Measurements from ENCODE around the gene PITPNB.

PITPNB gene

DNA sequence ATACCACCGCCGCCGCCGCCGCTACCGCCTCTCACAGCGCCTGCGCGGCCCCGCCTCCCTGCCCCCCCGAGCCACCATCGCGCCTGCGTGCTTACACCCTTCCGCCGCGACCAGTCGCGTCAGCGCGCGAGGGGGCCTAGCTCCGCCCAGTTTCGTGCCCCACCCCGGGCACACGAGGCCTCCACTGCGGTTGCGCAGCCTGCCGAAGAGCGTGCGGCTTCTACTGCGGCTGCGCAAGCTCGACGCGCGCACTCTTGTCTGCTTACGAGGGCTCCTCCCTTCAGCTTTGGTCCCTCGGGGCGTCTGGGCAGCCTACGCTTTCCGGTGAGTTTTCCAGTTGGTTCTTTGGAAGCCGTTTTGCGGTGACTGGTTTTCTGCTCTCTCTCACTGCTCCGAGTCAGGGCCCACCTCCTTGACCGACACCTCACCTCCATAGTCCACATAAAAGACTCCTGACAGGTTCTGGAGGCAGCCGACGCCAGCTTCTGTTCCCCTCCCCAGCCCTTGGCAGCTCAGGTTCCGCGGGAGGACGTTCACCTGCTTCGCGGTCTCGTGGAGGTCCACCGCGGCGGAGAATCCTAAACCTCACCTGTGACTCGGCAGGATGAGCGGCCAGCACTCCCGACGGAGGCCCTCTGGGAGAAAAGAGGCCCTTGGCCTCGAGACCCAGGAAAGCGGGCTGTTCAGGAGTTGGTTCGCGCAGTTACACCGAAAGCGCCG lies at the start of gene PITPNB:
Gene PITPNB, minus strand, starts transcription at position 35 of the 720 bp plus-strand sequence. CDS start 65 bp downstream, outside the sequence.
- H3K4me3 ChIP-seq (ENCODE audit: low read length) = peak within 1 kb of the TSS; percentile 97
- H3K9me3 ChIP-seq (ENCODE audit: control insufficient read depth, low read depth, low read length) = no peaks in the 10 kb centered on the region
- no peaks in the 10 kb centered on the region for H3K27me3 ChIP-seq (ENCODE audit: control insufficient read depth, insufficient read depth, low read length)
- H3K4me1 ChIP-seq (ENCODE audit: control insufficient read depth, low read depth, low read length) = peaks cover 16% of the 10 kb centered on the region
- peak within 1 kb of the TSS; percentile 88 for H3K9ac ChIP-seq (ENCODE audit: low read length)
- peaks cover 11% of the 10 kb centered on the region for H3K36me3 ChIP-seq (ENCODE audit: control insufficient read depth, low read depth, low read length)
- H3K27ac ChIP-seq (ENCODE audit: low read length) = peak within 1 kb of the TSS; percentile 56

DNA sequence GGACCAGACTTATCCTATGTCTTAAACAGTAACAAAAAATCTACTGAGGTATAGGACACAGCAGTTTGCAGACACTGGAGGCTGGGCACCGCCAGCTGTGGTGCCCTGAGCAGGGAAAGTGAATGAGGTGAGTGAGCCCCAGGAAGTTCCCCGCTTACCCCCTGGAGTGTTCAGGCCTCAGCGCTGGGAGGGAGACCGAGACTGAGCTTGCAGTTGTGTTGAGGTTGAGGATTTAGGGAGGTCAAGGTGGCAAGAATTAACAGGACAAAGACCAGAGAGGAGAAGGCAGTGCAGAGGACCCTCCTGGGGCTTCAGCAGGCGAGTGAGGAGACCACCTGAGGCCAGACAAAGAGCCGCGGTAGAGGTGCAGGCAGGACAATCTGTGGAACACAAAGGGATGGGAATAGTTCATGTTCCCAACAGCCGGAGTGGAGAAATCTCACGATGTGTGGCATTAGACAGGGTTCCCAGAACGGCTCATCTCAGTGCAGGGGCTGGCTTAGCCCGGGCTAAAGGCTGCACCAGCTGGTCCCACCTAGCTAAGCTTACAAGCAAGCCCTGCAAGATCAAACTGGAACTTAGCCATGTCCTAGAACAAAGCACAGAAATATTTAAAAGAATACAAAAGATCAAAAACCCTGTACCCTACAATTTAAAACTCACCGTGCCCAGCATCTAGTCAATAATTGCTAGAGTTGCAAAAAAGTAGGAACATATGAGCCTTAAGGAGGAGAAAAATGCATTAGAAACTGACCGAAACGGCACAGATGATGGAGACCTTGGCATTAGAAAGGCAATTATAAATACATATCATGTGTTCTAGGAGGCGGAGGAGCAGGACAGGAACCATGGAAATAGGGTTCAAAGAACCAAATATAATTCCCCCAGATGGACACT lies 47.4 kb upstream of the PITPNB start:
- no peak overlapping the region for H3K27ac ChIP-seq (ENCODE audit: low read length)
- H3K4me3 ChIP-seq (ENCODE audit: low read length) = no peak overlapping the region
- H3K36me3 ChIP-seq (ENCODE audit: control insufficient read depth, low read depth, low read length) = no peaks in the 10 kb centered on the region
- H3K9ac ChIP-seq (ENCODE audit: low read length) = no peak overlapping the region
- no peaks in the 10 kb centered on the region for H3K27me3 ChIP-seq (ENCODE audit: control insufficient read depth, insufficient read depth, low read length)
- peaks cover 7% of the 10 kb centered on the region for H3K4me1 ChIP-seq (ENCODE audit: control insufficient read depth, low read depth, low read length)
- peaks cover 6% of the 10 kb centered on the region for H3K9me3 ChIP-seq (ENCODE audit: control insufficient read depth, low read depth, low read length)

DNA sequence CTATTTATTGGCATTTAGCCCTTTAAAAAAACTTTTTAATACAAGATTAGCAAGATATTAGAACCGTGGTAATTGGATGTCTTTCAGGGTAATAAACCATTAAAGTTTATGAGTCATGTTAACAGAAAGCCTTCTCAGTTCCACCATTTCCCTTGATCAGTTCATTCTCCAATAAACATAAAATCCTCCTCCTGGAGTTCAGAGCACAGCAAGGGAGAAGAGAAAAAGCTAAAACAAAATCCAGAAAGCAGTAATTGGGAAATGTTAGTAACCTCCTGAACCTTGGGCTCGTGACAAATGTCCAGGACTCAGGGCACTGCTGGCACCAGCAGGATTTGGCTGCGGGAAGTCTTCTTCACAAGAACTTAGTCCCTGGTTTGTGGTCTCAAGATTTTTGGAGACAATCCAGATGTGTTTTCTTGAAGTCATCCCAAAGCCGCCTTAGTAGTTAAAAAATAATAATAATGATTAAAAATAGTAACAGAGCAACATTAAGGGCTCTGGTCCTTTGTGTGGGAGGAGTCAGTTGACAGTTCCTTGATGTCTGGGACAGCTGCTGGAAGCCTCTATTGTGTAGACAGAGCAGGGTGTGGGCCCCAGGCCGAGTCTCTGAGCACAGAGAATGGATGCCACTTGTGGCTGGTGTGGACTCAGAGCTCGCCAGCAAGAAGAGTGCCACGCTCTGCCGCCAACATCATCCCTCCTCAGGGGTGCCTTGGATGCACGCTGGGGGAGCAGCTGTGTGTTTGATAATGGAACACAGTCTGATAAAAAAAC lies 43.4 kb upstream of the PITPNB start:
- H3K4me3 ChIP-seq (ENCODE audit: low read length) = no peak overlapping the region
- no peaks in the 10 kb centered on the region for H3K27me3 ChIP-seq (ENCODE audit: control insufficient read depth, insufficient read depth, low read length)
- H3K9ac ChIP-seq (ENCODE audit: low read length) = no peak overlapping the region
- peaks cover 12% of the 10 kb centered on the region for H3K4me1 ChIP-seq (ENCODE audit: control insufficient read depth, low read depth, low read length)
- no peak overlapping the region for H3K27ac ChIP-seq (ENCODE audit: low read length)
- H3K36me3 ChIP-seq (ENCODE audit: control insufficient read depth, low read depth, low read length) = no peaks in the 10 kb centered on the region
- no peaks in the 10 kb centered on the region for H3K9me3 ChIP-seq (ENCODE audit: control insufficient read depth, low read depth, low read length)

DNA sequence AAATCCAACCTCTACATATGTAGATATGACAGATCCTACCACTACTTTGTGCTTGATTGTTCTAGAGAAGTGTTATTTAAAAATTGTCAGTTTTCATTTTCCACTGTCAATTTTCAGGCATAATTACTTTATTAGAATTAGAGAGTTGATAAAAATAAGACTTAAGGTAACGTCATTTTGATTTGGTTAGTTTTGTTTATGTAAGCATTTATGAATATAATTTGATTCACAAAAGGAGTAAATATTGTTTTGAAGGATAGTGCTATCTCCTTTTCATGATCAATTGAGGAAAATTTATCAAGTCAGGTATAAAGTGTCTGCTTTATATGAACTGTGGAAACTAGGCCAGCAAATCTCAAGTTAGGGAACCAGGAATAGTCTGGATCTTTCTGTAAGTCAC lies 42.6 kb upstream of the PITPNB start:
- no peak overlapping the region for H3K27ac ChIP-seq (ENCODE audit: low read length)
- H3K4me3 ChIP-seq (ENCODE audit: low read length) = no peak overlapping the region
- peaks cover 12% of the 10 kb centered on the region for H3K4me1 ChIP-seq (ENCODE audit: control insufficient read depth, low read depth, low read length)
- no peaks in the 10 kb centered on the region for H3K9me3 ChIP-seq (ENCODE audit: control insufficient read depth, low read depth, low read length)
- no peaks in the 10 kb centered on the region for H3K27me3 ChIP-seq (ENCODE audit: control insufficient read depth, insufficient read depth, low read length)
- no peak overlapping the region for H3K9ac ChIP-seq (ENCODE audit: low read length)
- no peaks in the 10 kb centered on the region for H3K36me3 ChIP-seq (ENCODE audit: control insufficient read depth, low read depth, low read length)

DNA sequence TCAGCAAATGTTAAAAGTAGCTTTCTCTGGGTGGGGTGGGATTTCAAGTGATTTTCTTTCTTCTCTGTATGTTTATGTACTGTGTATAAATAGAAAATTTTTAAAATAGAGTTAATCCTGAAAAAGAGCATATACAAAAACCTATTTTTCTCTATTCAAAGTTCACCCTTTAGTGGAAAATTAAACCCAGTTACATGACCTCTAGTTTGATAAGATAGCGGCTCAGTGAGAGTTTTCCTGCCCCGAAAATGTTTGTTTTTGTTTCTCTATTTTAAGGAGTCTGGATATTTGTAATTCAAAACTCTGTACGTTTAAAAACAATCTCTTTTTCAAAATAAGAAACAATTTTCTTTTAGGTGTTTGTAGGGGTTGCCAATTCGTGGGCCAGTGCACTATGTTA lies 42.1 kb upstream of the PITPNB start:
- no peaks in the 10 kb centered on the region for H3K27me3 ChIP-seq (ENCODE audit: control insufficient read depth, insufficient read depth, low read length)
- H3K9ac ChIP-seq (ENCODE audit: low read length) = no peak overlapping the region
- H3K27ac ChIP-seq (ENCODE audit: low read length) = no peak overlapping the region
- H3K4me3 ChIP-seq (ENCODE audit: low read length) = no peak overlapping the region
- H3K4me1 ChIP-seq (ENCODE audit: control insufficient read depth, low read depth, low read length) = peaks cover 12% of the 10 kb centered on the region
- no peaks in the 10 kb centered on the region for H3K36me3 ChIP-seq (ENCODE audit: control insufficient read depth, low read depth, low read length)
- H3K9me3 ChIP-seq (ENCODE audit: control insufficient read depth, low read depth, low read length) = no peaks in the 10 kb centered on the region

DNA sequence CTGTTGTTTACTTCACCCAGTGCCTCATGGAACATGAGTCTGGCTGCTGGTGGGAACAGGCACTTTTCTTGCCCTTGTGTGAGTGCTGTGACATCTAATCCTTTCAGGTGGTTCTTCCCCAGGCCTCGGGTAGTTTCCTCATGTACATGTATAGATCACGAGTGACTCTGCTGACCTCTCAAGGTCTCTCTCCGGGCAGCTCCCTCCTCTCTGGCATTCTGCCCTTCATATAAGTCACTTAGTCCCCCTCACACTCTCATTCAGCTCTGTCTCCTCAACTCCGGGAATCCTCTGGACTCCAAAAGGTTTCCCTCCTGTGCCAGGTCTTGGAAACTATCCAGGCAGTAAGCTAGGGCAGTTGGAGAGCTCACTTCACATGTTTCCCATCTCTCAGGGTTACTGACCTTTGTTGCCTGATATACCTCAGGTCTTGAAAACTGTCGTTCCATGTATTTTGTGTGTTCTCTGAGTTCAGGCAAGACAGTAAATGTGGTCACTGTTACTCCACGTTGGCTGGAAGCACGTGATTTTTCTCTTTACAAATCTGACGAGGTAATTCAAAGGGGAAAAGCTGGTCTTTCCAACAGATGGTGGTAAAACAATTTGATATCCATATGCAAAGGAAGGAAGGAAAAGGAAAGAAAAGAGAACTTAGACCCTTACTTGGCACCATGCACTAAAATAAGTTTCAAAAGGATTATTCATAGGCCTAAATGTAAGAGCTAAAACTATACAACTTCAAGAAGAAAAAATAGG lies 40.5 kb upstream of the PITPNB start:
- Histone ChIP-seq H3K4me3 (ENCODE audit: low read length) (no peak overlapping the region), H3K27ac (ENCODE audit: low read length) (no peak overlapping the region), H3K36me3 (ENCODE audit: control insufficient read depth, low read depth, low read length) (no peaks in the 10 kb centered on the region), H3K4me1 (ENCODE audit: control insufficient read depth, low read depth, low read length) (peaks cover 6% of the 10 kb centered on the region), H3K9me3 (ENCODE audit: control insufficient read depth, low read depth, low read length) (no peaks in the 10 kb centered on the region), H3K9ac (ENCODE audit: low read length) (no peak overlapping the region), H3K27me3 (ENCODE audit: control insufficient read depth, insufficient read depth, low read length) (no peaks in the 10 kb centered on the region)

DNA sequence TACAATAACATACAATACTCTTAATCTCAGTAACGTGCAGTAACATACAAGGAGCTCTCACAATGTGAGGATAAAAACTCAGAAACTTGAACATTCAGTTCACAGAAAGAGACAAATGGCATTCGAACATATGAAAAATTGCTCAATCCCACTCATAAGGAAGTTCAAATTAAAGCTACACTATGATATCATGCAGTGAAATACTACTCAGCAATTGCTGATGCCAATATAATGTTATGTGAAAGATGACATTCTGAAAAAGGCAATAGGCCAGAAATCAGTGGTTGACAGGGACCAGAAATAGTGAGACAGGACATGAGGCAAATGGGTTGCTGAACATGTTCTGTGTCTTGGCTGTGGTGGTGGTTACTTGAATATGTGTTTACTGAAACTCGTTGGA lies 33.7 kb upstream of the PITPNB start:
- Histone ChIP-seq H3K4me1 (ENCODE audit: control insufficient read depth, low read depth, low read length) (no peaks in the 10 kb centered on the region), H3K9ac (ENCODE audit: low read length) (no peak overlapping the region), H3K9me3 (ENCODE audit: control insufficient read depth, low read depth, low read length) (no peaks in the 10 kb centered on the region), H3K4me3 (ENCODE audit: low read length) (no peak overlapping the region), H3K36me3 (ENCODE audit: control insufficient read depth, low read depth, low read length) (no peaks in the 10 kb centered on the region), H3K27ac (ENCODE audit: low read length) (no peak overlapping the region), H3K27me3 (ENCODE audit: control insufficient read depth, insufficient read depth, low read length) (no peaks in the 10 kb centered on the region)

DNA sequence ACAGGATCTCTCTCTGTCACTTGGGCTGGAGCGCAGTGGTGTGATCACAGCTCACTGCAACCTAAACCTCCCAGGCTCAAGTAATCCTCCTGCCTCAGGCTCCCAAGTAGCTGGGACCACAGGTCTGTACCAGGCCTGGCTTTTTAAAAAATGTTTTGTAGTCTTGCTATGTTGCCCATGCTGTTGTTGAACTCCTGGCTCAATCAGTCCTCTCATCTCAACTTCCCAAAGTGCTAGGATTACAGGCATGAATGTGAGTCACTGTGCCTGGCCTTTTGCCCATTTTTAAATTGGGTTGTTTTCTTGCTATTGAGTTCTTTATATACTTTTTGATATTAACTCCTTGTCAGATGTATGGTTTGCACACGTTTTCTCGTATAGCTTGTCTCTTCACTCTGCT lies 33.0 kb upstream of the PITPNB start:
- Histone ChIP-seq H3K4me1 (ENCODE audit: control insufficient read depth, low read depth, low read length) (no peaks in the 10 kb centered on the region), H3K36me3 (ENCODE audit: control insufficient read depth, low read depth, low read length) (no peaks in the 10 kb centered on the region), H3K4me3 (ENCODE audit: low read length) (no peak overlapping the region), H3K27ac (ENCODE audit: low read length) (no peak overlapping the region), H3K9me3 (ENCODE audit: control insufficient read depth, low read depth, low read length) (no peaks in the 10 kb centered on the region), H3K9ac (ENCODE audit: low read length) (no peak overlapping the region), H3K27me3 (ENCODE audit: control insufficient read depth, insufficient read depth, low read length) (no peaks in the 10 kb centered on the region)

DNA sequence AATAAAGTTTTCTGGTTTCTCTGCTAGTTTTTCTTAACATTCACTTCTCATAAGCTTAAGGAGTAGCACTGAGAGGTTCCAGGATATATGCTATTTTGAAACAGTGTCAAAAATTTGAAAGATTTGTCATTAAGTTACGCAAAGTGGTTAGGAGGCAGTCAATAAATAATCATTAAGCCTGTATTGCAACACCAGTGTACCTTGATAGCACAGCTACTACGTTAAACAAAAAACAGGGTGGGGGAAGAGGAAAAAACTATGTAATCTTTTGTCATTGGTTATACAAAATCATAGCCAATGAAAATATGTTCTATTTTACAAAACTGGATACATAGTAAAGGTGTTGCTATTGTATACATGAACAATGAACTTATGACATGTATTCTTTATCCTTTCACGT lies 30.4 kb upstream of the PITPNB start:
- Histone ChIP-seq H3K9ac (ENCODE audit: low read length) (no peak overlapping the region), H3K4me1 (ENCODE audit: control insufficient read depth, low read depth, low read length) (no peaks in the 10 kb centered on the region), H3K27ac (ENCODE audit: low read length) (no peak overlapping the region), H3K4me3 (ENCODE audit: low read length) (no peak overlapping the region), H3K36me3 (ENCODE audit: control insufficient read depth, low read depth, low read length) (no peaks in the 10 kb centered on the region), H3K9me3 (ENCODE audit: control insufficient read depth, low read depth, low read length) (no peaks in the 10 kb centered on the region), H3K27me3 (ENCODE audit: control insufficient read depth, insufficient read depth, low read length) (no peaks in the 10 kb centered on the region)

DNA sequence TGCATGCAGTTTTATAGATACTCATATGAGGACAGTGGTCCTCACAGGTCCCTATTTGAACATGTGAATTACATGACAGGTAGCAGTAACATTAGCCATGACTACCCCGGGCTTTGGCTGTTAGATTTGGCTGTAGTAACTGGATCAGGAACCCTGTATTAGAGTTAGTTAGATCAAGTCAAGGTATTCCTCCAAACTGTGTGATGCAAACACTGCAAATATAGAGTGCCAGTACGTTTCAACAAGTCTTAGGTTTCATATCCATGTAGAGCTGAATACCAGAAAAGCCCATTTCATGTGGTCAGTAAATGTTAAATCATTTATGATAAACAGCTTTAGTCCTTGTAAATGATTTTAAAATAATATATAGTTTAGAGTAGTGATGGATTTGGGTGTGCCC lies 29.5 kb upstream of the PITPNB start:
- H3K9me3 ChIP-seq (ENCODE audit: control insufficient read depth, low read depth, low read length) = no peaks in the 10 kb centered on the region
- H3K9ac ChIP-seq (ENCODE audit: low read length) = no peak overlapping the region
- no peak overlapping the region for H3K27ac ChIP-seq (ENCODE audit: low read length)
- no peaks in the 10 kb centered on the region for H3K36me3 ChIP-seq (ENCODE audit: control insufficient read depth, low read depth, low read length)
- H3K27me3 ChIP-seq (ENCODE audit: control insufficient read depth, insufficient read depth, low read length) = no peaks in the 10 kb centered on the region
- H3K4me1 ChIP-seq (ENCODE audit: control insufficient read depth, low read depth, low read length) = no peaks in the 10 kb centered on the region
- H3K4me3 ChIP-seq (ENCODE audit: low read length) = no peak overlapping the region

DNA sequence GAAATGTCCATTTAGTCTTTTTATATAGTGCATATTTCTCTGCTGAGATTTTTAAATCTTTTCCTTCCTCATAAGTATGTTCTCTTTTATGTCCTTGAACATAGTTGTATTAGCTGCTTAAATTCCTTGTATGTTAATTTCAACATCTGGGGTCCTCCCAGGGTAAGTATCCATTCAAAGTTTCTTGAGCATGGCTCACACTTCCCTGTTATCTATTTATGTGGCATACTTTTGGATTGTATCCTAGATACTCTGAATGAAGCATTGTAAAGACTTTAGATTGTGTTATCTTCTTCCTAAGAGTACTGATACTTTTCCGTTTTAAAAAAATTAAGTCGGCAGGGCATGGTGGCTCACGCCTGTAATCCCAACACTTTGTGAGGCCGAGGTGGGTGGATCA lies 28.4 kb upstream of the PITPNB start:
- Histone ChIP-seq H3K4me1 (ENCODE audit: control insufficient read depth, low read depth, low read length) (no peaks in the 10 kb centered on the region), H3K9me3 (ENCODE audit: control insufficient read depth, low read depth, low read length) (no peaks in the 10 kb centered on the region), H3K27ac (ENCODE audit: low read length) (no peak overlapping the region), H3K4me3 (ENCODE audit: low read length) (no peak overlapping the region), H3K9ac (ENCODE audit: low read length) (no peak overlapping the region), H3K36me3 (ENCODE audit: control insufficient read depth, low read depth, low read length) (no peaks in the 10 kb centered on the region), H3K27me3 (ENCODE audit: control insufficient read depth, insufficient read depth, low read length) (no peaks in the 10 kb centered on the region)

Data from iPS-18a (cell line).